Endothelial cell of umbilical vein (primary cell): ENCODE data around the gene HLA-DMA. TPM values are rescaled to one million over a fixed set of nuclear protein-coding genes. Genes with fewer than 3 reads are reported as not detected.

Experiments used
- BruUV-seq: library from RNA; stranded (reverse); fragments of 400-500 nt; replicated peaks from 2 replicates; lab custom pipeline; 2021; lab: Mats Ljungman, UMichigan
- CTCF ChIA-PET: fragments of 300-600, 350-600 bp; sonication (Branson Sonifier 250); formaldehyde crosslinking; loops from one replicate; lab custom pipeline; 2021; ENCODE audit warnings: antibody characterized with exemption, inconsistent platforms; lab: Charles Lee
- POLR2A ChIA-PET: fragments of 300-600, 350-600 bp; sonication (Branson Sonifier 250); formaldehyde crosslinking; loops from one replicate; lab custom pipeline; 2021; ENCODE audit warnings: antibody characterized with exemption, inconsistent platforms; lab: Charles Lee
- DNase-seq: peaks from one replicate; pipeline ENCODE4 v3.0.0-alpha.2; 2011; ENCODE audit warnings: low read depth, low spot score
- FAIRE-seq: peaks from 2 replicates; lab custom pipeline; 2011; peaks lifted over from hg19 to GRCh38; lab: Jason Lieb, UNC
- H2AFZ ChIP-seq: 2 replicates; pipeline ENCODE4 v1.6.0; 2012; ENCODE audit warnings: low read depth, low read length, control low read depth, inconsistent platforms
- H3K27ac ChIP-seq: 2 replicates; pipeline ENCODE4 v1.5.1; 2011; ENCODE audit warnings: low read depth, mild to moderate bottlenecking, control low read depth, low read length, moderate library complexity; ENCODE audit not compliant: insufficient read depth
- H3K27me3 ChIP-seq, 2 experiments: 2 replicates each; pipeline versions ENCODE4 v1.6.0 to v1.6.1; 2011; ENCODE audit warnings: low read length in 2 of 2, mixed read lengths in 1 of 2; ENCODE audit not compliant: control insufficient read depth in 2 of 2, insufficient read depth in 2 of 2
- H3K36me3 ChIP-seq, 2 experiments: 2 replicates in 1 of 2; 3 replicates in 1 of 2; pipeline ENCODE4 v1.5.1; 2011; ENCODE audit warnings: low read length in 2 of 2, mild to moderate bottlenecking in 1 of 2, moderate library complexity in 1 of 2; ENCODE audit not compliant: control insufficient read depth in 2 of 2, insufficient read depth in 2 of 2; ENCODE audit errors: extremely low read depth in 1 of 2
- H3K4me1 ChIP-seq: 3 replicates; pipeline ENCODE4 v1.5.1; 2011; ENCODE audit warnings: mild to moderate bottlenecking, low read length; ENCODE audit not compliant: control insufficient read depth, insufficient read depth; ENCODE audit errors: extremely low read depth
- H3K4me2 ChIP-seq: 2 replicates; pipeline ENCODE4 v1.6.1; 2011; ENCODE audit warnings: low read length, control low read depth, mixed read lengths; ENCODE audit not compliant: insufficient read depth
- H3K4me3 ChIP-seq, 3 experiments: fragments of 200-600 bp in 1 of 3; sonication (generic), shearing (Covaris generic) in 1 of 3; replicated peaks in 1 of 3; 2 replicates each; pipeline ENCODE4 v1.5.1; 2011 to 2016; ENCODE audit warnings: control low read depth in 3 of 3, low read length in 3 of 3, mild to moderate bottlenecking in 2 of 3, inconsistent platforms in 1 of 3, low read depth in 1 of 3, moderate library complexity in 1 of 3; ENCODE audit not compliant: insufficient read depth in 1 of 3
- H3K79me2 ChIP-seq: 2 replicates; pipeline ENCODE4 v1.6.0; 2012; ENCODE audit warnings: low read length, inconsistent platforms; ENCODE audit not compliant: control insufficient read depth, insufficient read depth
- H3K9ac ChIP-seq: replicated peaks from 2 replicates; pipeline ENCODE3; 2011; ENCODE audit warnings: low read length, control low read depth; ENCODE audit not compliant: insufficient read depth; ENCODE audit errors: extremely low read depth
- H3K9me1 ChIP-seq: replicated peaks from 3 replicates; pipeline ENCODE4 v1.6.0; 2011; ENCODE audit warnings: mild to moderate bottlenecking, low read length; ENCODE audit not compliant: control insufficient read depth, insufficient read depth; ENCODE audit errors: extremely low read depth
- H3K9me3 ChIP-seq: replicated peaks from 2 replicates; pipeline ENCODE4 v1.5.1; 2012; ENCODE audit warnings: low read length, inconsistent platforms; ENCODE audit not compliant: control insufficient read depth, insufficient read depth
- H4K20me1 ChIP-seq: replicated peaks from 2 replicates; pipeline ENCODE3; 2011; ENCODE audit warnings: mild to moderate bottlenecking, low read length; ENCODE audit not compliant: control insufficient read depth, insufficient read depth; ENCODE audit errors: extremely low read depth
- EZH2 ChIP-seq: IDR thresholded peaks from 2 replicates; pipeline ENCODE4 v1.6.1; 2012; ENCODE audit warnings: borderline replicate concordance, low read depth, mild to moderate bottlenecking, moderate library complexity, low read length, inconsistent platforms; ENCODE audit not compliant: severe bottlenecking
- FOS ChIP-seq: IDR thresholded peaks from 2 replicates; pipeline ENCODE4 v1.6.1; 2011; ENCODE audit warnings: mild to moderate bottlenecking, low read length, moderate library complexity, borderline replicate concordance; ENCODE audit not compliant: insufficient read depth
- GATA2 ChIP-seq: IDR thresholded peaks from 2 replicates; pipeline ENCODE4 v1.7.0; 2011; ENCODE audit warnings: low read depth, mild to moderate bottlenecking, moderate library complexity, mixed read lengths, low read length; ENCODE audit not compliant: insufficient read length, insufficient read depth
- JUN ChIP-seq: IDR thresholded peaks from 2 replicates; pipeline ENCODE4 v1.6.1; 2011; ENCODE audit warnings: borderline replicate concordance, low read depth; ENCODE audit not compliant: insufficient read length, insufficient read depth
- MYC ChIP-seq: IDR thresholded peaks from one replicate; pipeline ENCODE4 v1.6.1; 2011; ENCODE audit warnings: mild to moderate bottlenecking, low read depth, low read length
- POLR2A ChIP-seq: IDR thresholded peaks from 2 replicates; pipeline ENCODE4 v1.6.1; 2012; ENCODE audit warnings: low read depth, mild to moderate bottlenecking, control low read depth, low read length
- POLR2AphosphoS5 ChIP-seq: IDR thresholded peaks from 2 replicates; pipeline ENCODE4 v1.6.1; 2012; ENCODE audit warnings: low read depth, mild to moderate bottlenecking, control low read depth, low read length, moderate library complexity; ENCODE audit not compliant: insufficient read depth
- dilution Hi-C: fragments of 300-500 bp; cut with MboI; formaldehyde crosslinking; loops from one replicate; pipeline ENCODE4 v1.15.0; 2019; ENCODE audit warnings: low sequenced_read_pairs; ENCODE audit not compliant: extremely low pct_ligation_motif_present
- intact Hi-C: fragments of 100-400 bp; cut with micrococcal nuclease; formaldehyde crosslinking; loops from one replicate; pipeline ENCODE4 v1.10.0; 2022
- polyA plus RNA-seq, 4 experiments: library from polyadenylated mRNA; depleted of rRNA in 3 of 4; stranded (reverse) in 3 of 4; unstranded in 1 of 4; fragments of >200 nt; gene quantifications; 2 replicates each; pipeline versions ENCODE4 v1.2.1 to v1.2.3, GENCODE V29; 2011 to 2012; ENCODE audit warnings: missing spikeins in 1 of 4
- total RNA-seq: library from RNA; stranded (reverse); gene quantifications from 2 replicates; pipeline ENCODE4 v1.2.3, GENCODE V29; 2021
- TF ChIP-seq, protein P1 (sequence below), 2 donors: IDR thresholded peaks; 1 replicate in 1 of 2; 2 replicates in 1 of 2; pipeline ENCODE4 v1.5.1; 2011; ENCODE audit warnings: low read length in 2 of 2, mild to moderate bottlenecking in 2 of 2, moderate library complexity in 2 of 2, control low read depth in 1 of 2, inconsistent platforms in 1 of 2, low read depth in 1 of 2; ENCODE audit not compliant: insufficient read depth in 1 of 2; ENCODE audit errors: extremely low read depth in 1 of 2
- TF ChIP-seq, protein P2 (sequence below): IDR thresholded peaks from 2 replicates; pipeline ENCODE4 v1.6.1; 2011; ENCODE audit not compliant: insufficient read depth, insufficient read length

HLA-DMA gene
- total and polyA plus RNA-seq, 2 donors (not counting 3 experiments of a cell fraction or from before 2014, with no cell fraction given) = 1.2 to 7.7 TPM

DNA sequence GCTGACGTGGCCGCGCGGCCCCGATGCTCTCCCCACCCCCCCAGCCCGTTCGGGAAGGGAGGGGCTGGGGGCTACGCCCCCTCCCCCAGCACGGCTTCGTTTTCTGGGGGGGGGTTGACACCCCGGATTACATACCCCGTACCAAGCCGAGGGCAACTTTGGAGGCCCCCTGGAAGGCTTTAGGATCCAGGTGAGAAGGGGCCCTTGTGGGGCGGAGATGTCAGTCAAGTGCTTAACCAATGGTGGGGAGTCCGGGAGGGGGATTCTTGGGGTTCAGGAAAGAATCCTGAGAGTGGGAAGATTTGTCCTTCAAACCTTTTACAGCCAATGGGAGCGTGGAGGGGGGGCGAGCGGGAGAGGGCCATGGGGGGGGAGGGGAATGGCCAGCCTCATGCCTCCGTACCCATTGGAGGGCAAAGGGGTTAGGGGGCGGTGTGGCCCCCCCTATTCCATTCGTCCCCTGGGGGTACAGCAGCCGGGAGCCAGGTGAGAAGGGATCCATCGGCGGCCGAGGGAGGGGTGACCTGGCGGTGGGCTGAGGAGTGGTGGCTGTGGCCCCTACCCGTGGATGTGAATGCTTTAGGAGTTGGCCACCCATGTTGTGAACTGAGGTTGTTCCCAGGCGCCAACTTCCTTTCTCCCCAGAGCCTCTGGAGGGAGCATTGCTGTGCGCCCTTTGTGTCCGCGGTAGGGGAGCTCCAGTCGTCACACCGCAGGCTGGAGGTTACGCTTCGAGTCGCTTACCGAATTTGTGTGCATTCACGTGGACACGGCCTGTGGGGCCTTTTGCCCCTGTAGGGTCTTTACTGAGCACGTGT lies 16.2 kb upstream of the HLA-DMA start:
- Histone ChIP-seq H3K4me3 (peak overlapping the region; percentile 47 to 76 (median 55)), H2AFZ (no peak overlapping the region), H3K9me3 (no peaks in the 10 kb centered on the region), H3K27ac (peak overlapping the region; percentile 81), H4K20me1 (no peaks in the 10 kb centered on the region), H3K9ac (peak overlapping the region; percentile 88), H3K4me1 (peaks cover 23% of the 10 kb centered on the region), H3K79me2 (peaks cover 28% of the 10 kb centered on the region), H3K4me2 (peak overlapping the region; percentile 52), H3K9me1 (no peaks in the 10 kb centered on the region), H3K27me3 (no peaks in the 10 kb centered on the region), H3K36me3 (peaks cover 4% of the 10 kb centered on the region in 2 experiments)
- TF ChIP-seq, protein P1, sequence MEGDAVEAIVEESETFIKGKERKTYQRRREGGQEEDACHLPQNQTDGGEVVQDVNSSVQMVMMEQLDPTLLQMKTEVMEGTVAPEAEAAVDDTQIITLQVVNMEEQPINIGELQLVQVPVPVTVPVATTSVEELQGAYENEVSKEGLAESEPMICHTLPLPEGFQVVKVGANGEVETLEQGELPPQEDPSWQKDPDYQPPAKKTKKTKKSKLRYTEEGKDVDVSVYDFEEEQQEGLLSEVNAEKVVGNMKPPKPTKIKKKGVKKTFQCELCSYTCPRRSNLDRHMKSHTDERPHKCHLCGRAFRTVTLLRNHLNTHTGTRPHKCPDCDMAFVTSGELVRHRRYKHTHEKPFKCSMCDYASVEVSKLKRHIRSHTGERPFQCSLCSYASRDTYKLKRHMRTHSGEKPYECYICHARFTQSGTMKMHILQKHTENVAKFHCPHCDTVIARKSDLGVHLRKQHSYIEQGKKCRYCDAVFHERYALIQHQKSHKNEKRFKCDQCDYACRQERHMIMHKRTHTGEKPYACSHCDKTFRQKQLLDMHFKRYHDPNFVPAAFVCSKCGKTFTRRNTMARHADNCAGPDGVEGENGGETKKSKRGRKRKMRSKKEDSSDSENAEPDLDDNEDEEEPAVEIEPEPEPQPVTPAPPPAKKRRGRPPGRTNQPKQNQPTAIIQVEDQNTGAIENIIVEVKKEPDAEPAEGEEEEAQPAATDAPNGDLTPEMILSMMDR (IDR thresholded peaks at IDR 0.05; ENCODE audit: extremely low read depth in 1 of 2, insufficient read depth in 1 of 2, low read depth in 1 of 2, low read length in 2 of 2) = peak in 1 of 2 donors; percentile 15
- TF ChIP-seq EZH2 (no peak), GATA2 (no peak), POLR2A (peak; percentile 63), JUN (no peak), POLR2AphosphoS5 (no peak), MYC (no peak), FOS (no peak)
- TF ChIP-seq, protein P2, sequence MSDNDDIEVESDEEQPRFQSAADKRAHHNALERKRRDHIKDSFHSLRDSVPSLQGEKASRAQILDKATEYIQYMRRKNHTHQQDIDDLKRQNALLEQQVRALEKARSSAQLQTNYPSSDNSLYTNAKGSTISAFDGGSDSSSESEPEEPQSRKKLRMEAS = peak; percentile 43
- dilution Hi-C loops (no loop called here), intact Hi-C loops (loop anchor here (1.0 kb wide), 1 partner anchor 774 kb away; no protein-coding TSS in a partner anchor)
- POLR2A ChIA-PET = interaction anchor here (0.6 to 3.8 kb wide), 7 partner anchors 15 to 286 kb away, joined by 3 to 58 read pairs (median 4); partner anchors contain the start of gene HLA-DMA
- FAIRE-seq = no peak
- CTCF ChIA-PET = interaction anchor here (1.2 to 13.7 kb wide), 4 partner anchors 15 to 279 kb away, joined by 5 to 187 read pairs (median 116); partner anchors contain the start of gene HLA-DMA
- no TSS peak for BruUV-seq
- DNase-seq = peak; percentile 71
